Loucy (cell line): ENCODE results near the gene PDE5A.

ENCODE experiments used
- EZH2phosphoT487 ChIP-seq: fragments of 200-600 bp; IDR thresholded peaks from 2 replicates; pipeline ENCODE4 v1.6.1; 2018; ENCODE audit warnings: antibody characterized with exemption, mild to moderate bottlenecking, moderate library complexity, borderline replicate concordance
- TF ChIP-seq, protein P1 (sequence below): fragments of 200-600 bp; sonication (generic); conservative IDR thresholded peaks from 2 replicates; pipeline ENCODE4 v1.5.1; 2014; ENCODE audit warnings: mild to moderate bottlenecking, antibody characterized with exemption, low read length

DNA sequence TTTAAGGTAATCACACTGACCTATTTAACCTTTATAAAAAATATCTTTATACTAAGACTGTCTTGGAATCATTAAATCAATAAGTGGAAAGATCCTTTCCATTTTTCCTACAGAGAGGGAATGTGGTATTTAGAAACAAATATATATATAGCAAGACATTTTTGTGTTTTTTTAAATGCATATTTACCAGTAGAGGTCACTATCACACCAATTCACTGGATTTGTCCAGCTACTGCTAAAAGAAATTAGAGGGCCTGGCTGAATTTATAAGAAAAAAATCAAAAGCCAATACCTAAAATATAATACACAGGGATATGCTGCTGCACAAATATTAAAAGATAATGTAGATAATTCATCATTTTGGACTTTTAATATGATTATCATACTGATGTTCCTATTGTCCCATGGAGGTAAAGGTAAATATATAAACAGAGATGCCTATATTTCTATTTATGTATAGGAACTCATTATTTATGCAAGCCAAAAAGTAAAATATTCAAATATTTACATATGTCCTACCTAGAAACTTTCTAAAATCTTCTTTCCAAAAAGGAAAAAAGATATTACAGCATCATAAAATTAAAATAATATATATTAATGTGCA lies 69.5 kb downstream of the PDE5A start:
- TF ChIP-seq, protein P1, sequence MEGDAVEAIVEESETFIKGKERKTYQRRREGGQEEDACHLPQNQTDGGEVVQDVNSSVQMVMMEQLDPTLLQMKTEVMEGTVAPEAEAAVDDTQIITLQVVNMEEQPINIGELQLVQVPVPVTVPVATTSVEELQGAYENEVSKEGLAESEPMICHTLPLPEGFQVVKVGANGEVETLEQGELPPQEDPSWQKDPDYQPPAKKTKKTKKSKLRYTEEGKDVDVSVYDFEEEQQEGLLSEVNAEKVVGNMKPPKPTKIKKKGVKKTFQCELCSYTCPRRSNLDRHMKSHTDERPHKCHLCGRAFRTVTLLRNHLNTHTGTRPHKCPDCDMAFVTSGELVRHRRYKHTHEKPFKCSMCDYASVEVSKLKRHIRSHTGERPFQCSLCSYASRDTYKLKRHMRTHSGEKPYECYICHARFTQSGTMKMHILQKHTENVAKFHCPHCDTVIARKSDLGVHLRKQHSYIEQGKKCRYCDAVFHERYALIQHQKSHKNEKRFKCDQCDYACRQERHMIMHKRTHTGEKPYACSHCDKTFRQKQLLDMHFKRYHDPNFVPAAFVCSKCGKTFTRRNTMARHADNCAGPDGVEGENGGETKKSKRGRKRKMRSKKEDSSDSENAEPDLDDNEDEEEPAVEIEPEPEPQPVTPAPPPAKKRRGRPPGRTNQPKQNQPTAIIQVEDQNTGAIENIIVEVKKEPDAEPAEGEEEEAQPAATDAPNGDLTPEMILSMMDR, result peak; percentile 67
- TF ChIP-seq EZH2phosphoT487, result no peak
